Right lobe of liver (tissue), 6 donors: Measurements from ENCODE around the gene CLRN2. TPM values are rescaled to one million over a fixed set of nuclear protein-coding genes. Genes with fewer than 3 reads are reported as not detected.

Experiments
- ATAC-seq, 4 donors: fragments of 200-7000 bp; cut with Tn5 transposase; one replicate each; pipeline ENCODE4 v1.9.1; 2020; ENCODE audit warnings: mild to moderate bottlenecking in 4 of 4, moderate library complexity in 4 of 4
- DNase-seq, 3 donors: peaks; one replicate each; pipeline ENCODE4 v3.0.0-alpha.2; 2020
- H3K27ac ChIP-seq, 3 donors: fragments of 200-600 bp; one replicate each; pipeline ENCODE4 v1.8.0; 2022
- H3K27me3 ChIP-seq, 2 donors: fragments of 200-600 bp; one replicate each; pipeline ENCODE4 v1.8.0; 2022
- H3K36me3 ChIP-seq, 4 donors: fragments of 200-600 bp; sonication (generic) in 1 of 4; one replicate each; pipeline versions ENCODE4 v1.5.1 to v1.8.0; 2017 to 2022; ENCODE audit warnings: control low read depth in 1 of 4
- H3K4me1 ChIP-seq, 4 donors: fragments of 200-600 bp; sonication (generic) in 1 of 4; one replicate each; pipeline versions ENCODE4 v1.5.1 to v1.8.0; 2017 to 2022; ENCODE audit warnings: control low read depth in 1 of 4
- H3K4me3 ChIP-seq, 3 donors: fragments of 200-600 bp; one replicate each; pipeline ENCODE4 v1.8.0; 2022
- H3K9me3 ChIP-seq, 4 donors: fragments of 200-600 bp; sonication (generic) in 1 of 4; one replicate each; pipeline versions ENCODE4 v1.5.1 to v1.8.0; 2017 to 2022; ENCODE audit warnings: control low read depth in 1 of 4
- CTCF ChIP-seq, 4 donors: fragments of 200-600 bp in 3 of 4; fragments of 450-650 bp in 1 of 4; IDR thresholded peaks; one replicate each; pipeline versions ENCODE4 v1.5.1 to v1.8.0; 2016 to 2022; ENCODE audit warnings: antibody characterized with exemption in 4 of 4, mild to moderate bottlenecking in 2 of 4
- POLR2A ChIP-seq: fragments of 450-650 bp; IDR thresholded peaks from one replicate; pipeline ENCODE4 v1.6.1; 2017; ENCODE audit warnings: antibody characterized with exemption, mild to moderate bottlenecking
- WGBS: methylation state at CpG from one replicate; pipeline ENCODE4 v1.1.6; 2018; ENCODE audit warnings: low coverage, low lambda C conversion rate; ENCODE audit not compliant: insufficient coverage; ENCODE audit errors: missing lambda C conversion rate; 5-methylcytosine and 5-hydroxymethylcytosine counted together
- intact Hi-C, 2 donors: fragments of 100-400 bp; cut with DNase I; formaldehyde crosslinking; loops; one replicate each; pipeline versions ENCODE4 v1.11.2 to v1.14.1; 2022
- total RNA-seq, 6 experiments: library from RNA; depleted of rRNA in 2 of 6; stranded (reverse); fragments of >200 nt in 2 of 6; fragmentation: NEBNext Ultra II Directional in 3 of 6; extraction: Animal tissue kit (Norgen Biotek cat#: 25700) in 3 of 6; gene quantifications; one replicate each; pipeline versions ENCODE4 v1.1.0 to v1.2.4, GENCODE V29; 2016 to 2023
- donor health status: DM: no; HTN: yes; CAD: no.
- donor health status: DM: no; HTN: no; CAD: no.
- donor health status: DM: no; HTN: no; CAD: no.
- donor health status: DM: no; HTN: yes; CAD: no.
- donor health status: DM: no; HTN: yes; CAD: no.

Gene CLRN2
- total RNA-seq, 6 experiments from 2014 or later, result not detected

- Histone ChIP-seq H3K27me3 (no peaks in the 10 kb centered on the region), H3K27ac (no peak overlapping the region), H3K4me3 (no peak overlapping the region), H3K4me1 (peaks cover 0 to 6% (median 0%) of the 10 kb centered on the region in 4 donors), H3K9me3 (no peaks in the 10 kb centered on the region), H3K36me3 (peaks cover 0 to 26% (median 14%) of the 10 kb centered on the region in 4 donors)
- TF ChIP-seq POLR2A (no peak), CTCF (IDR thresholded peaks at IDR 0.05) (no peak)
- WGBS, result 83% methylated on average over 2 of the region's 2 CpGs
- ATAC-seq, result no peak
- no peak for DNase-seq
- intact Hi-C loops, result no loop called here
Measured at GRCh38 chr4:17482716-17483115, 32.2 kb upstream of the CLRN2 start.

- Histone ChIP-seq H3K27me3 (no peaks in the 10 kb centered on the region), H3K27ac (peak overlapping the region in 2 of 3 donors; percentile 91 to 93), H3K36me3 (peaks cover 0 to 45% (median 22%) of the 10 kb centered on the region in 4 donors), H3K4me1 (peaks cover 0 to 52% (median 25%) of the 10 kb centered on the region in 4 donors), H3K9me3 (no peaks in the 10 kb centered on the region), H3K4me3 (no peak overlapping the region)
- DNase-seq, result no peak
- WGBS, result 83% methylated on average over 5 of the region's 5 CpGs
- ATAC-seq, result no peak
- intact Hi-C loops, result no loop called here
- TF ChIP-seq CTCF (IDR thresholded peaks at IDR 0.05) (no peak), POLR2A (no peak)
Measured at GRCh38 chr4:17489123-17489522, 25.8 kb upstream of the CLRN2 start.

GRCh38 chr4:17489721-17490120 lies 25.2 kb upstream of the CLRN2 start:
- Histone ChIP-seq H3K4me3 (no peak overlapping the region), H3K27me3 (no peaks in the 10 kb centered on the region), H3K9me3 (no peaks in the 10 kb centered on the region), H3K27ac (peak overlapping the region in 2 of 3 donors; percentile 91 to 93), H3K4me1 (peaks cover 0 to 58% (median 25%) of the 10 kb centered on the region in 4 donors), H3K36me3 (peaks cover 0 to 50% (median 24%) of the 10 kb centered on the region in 4 donors)
- peak; percentile 79 to 87 (median 84) for ATAC-seq
- intact Hi-C loops, result no loop called here
- TF ChIP-seq POLR2A, result no peak
- TF ChIP-seq CTCF (IDR thresholded peaks at IDR 0.05), result no peak
- peak; percentile 69 to 92 (median 87) for DNase-seq
- whole genome bisulfite sequencing, result 26% methylated on average over 6 of the region's 8 CpGs

GRCh38 chr4:17490575-17491059 lies 24.3 kb upstream of the CLRN2 start:
- peak overlapping the region in 1 of 3 donors; percentile 1 for H3K4me3 ChIP-seq
- peaks cover 0 to 51% (median 25%) of the 10 kb centered on the region in 4 donors for H3K36me3 ChIP-seq
- TF ChIP-seq CTCF (IDR thresholded peaks at IDR 0.05) (no peak), POLR2A (no peak)
- no peaks in the 10 kb centered on the region for H3K27me3 ChIP-seq
- ATAC-seq (peak; percentile 81 to 91 (median 90)), DNase-seq (peak; percentile 61 to 93 (median 88))
- 46% methylated on average over 6 of the region's 6 CpGs for WGBS
- H3K4me1 ChIP-seq, result peaks cover 0 to 66% (median 29%) of the 10 kb centered on the region in 4 donors
- H3K9me3 ChIP-seq, result no peaks in the 10 kb centered on the region
- intact Hi-C loops, result no loop called here
- peak overlapping the region; percentile 52 to 93 (median 91) for H3K27ac ChIP-seq
